HG03558 (cell line): ENCODE data around the gene FAM171A2.

Experiments
- ATAC-seq: cut with Tn5 transposase; IDR thresholded peaks from one replicate; pipeline ENCODE4 v1.9.1; 2021; ENCODE audit warnings: moderate number of reproducible peaks; ENCODE audit not compliant: unreplicated experiment; ENCODE audit errors: extremely low read depth

The FAM171A2 gene

DNA sequence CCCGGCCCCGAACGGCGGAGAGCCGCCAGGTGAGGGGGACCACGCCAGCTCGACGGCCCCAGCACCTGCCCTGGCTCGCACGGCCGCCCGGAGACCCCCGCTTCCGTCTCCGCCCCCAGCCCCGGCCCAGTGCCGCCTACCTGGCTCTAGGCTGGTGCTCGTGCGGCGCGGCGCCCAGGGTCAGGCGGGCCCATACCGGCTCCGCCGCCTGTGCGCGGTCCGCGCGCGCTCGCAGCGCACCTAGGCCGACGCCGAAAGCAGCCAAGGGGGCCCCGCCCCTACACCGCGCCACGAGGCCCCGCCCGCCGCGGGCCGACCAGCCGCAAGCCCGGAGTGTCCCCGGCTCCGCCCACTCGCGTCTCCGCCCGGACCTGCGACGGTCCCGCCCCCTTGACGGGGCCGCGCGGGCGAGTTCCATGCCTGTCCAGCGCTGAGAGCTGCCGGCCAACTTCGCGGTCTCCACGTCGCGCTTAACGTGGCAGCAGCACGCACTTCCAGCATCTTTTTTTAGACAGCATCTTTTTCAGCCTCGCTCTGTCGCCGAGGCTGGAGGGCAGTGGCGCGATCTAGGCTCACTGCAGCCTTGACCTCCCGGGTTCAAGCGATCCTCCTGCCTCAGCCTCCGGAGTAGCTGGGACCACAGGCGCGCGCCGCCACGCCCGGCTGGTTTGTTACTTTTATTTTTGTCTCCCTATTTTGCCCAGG lies 38.9 kb downstream of the FAM171A2 start, which contains the start of gene SLC25A39:
Gene SLC25A39 (minus strand): TSS at position 253 of the 705 bp plus-strand sequence. CDS start 1,261 bp downstream, outside the sequence.
- peak; percentile 53 for ATAC-seq

DNA sequence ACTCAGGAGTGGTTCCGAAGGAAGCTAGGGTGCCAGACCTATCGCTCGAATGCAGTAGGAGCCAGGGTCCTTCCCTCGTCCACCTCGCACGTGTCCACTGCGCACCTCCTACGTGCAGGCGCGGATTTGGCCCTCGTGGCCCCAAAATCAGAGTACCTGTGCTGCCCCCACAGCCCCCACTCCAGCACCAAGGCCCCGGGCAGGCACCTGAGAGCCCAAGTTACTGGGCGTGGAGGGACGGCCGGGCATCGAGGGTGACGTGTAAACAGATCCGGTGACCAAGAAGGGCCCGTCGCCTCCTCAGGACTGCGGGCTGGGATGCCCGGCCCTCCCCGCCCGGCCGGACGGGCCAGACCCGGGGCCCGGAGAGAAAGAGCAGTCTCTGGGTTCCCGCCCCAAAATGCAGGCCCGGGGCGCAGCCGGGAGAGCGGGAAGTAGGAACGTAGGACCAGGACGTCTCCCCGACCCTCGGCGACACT lies 39.5 kb downstream of the FAM171A2 start:
- no peak for ATAC-seq

DNA sequence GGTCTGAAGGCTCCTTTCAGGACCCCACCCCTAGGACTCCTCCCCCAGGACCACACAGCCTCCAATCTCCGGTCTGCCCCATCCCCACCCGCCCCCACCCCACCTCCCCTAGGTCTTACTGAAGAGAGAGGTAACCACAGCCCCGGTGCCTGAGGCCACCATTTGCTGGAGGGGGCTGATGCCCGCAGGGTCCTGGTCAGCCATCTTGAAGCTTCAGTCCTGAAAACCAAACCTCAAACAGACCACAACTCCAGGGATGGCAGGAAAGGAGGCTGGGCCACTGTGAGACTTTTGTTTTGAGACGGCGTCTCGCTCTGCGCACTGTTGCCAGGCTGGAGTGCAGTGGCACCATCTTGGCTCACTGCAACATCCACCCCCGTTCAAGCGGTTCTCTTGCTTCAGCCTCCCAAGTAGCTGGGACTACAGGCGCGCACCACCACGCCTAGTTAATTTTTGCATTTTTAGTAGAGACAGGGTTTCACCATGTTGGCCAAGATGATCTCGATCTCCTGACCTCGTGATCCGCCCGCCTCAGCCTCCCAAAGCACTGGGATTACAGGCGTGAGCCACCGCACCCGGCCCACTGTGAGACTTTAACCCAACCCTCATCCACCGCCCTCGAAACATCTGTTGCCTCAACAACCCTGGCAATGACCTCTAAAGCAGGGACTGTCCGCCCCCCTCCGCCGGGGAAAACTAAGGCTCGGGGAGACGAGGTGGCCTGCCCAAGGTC lies 40.1 kb downstream of the FAM171A2 start:
- no peak for ATAC-seq

DNA sequence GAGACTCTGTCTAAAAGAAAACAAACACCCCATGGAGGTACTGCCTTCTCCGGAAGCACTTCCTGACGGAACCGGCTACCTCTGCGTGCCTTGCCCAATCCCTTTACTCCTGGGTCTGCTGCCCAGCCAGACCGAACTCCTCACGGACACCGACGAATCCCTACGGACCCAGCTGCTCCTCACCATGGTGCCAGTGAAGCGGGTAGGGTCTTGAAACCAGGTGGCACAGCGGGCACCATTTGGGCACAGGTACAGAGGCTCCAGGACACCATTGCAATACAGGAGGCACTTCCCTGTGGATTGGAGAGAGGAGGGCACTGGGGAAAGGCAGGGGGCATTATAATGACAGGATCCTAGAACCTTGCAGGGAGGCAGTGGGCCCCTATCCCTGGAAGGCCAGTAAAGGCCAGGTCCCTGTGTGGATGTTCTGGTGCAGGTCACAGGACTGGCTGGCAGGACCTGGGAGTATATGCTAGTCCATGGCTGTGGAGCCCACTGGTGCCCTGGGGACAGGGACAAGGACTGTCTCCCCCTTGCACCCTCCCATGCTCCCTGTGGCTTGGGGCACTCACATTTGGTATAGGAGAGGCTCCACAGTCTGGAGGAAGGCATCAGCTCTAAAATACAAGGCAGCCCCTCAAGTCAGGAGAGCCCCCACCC lies 41.3 kb downstream of the FAM171A2 start:
- ATAC-seq: no peak

DNA sequence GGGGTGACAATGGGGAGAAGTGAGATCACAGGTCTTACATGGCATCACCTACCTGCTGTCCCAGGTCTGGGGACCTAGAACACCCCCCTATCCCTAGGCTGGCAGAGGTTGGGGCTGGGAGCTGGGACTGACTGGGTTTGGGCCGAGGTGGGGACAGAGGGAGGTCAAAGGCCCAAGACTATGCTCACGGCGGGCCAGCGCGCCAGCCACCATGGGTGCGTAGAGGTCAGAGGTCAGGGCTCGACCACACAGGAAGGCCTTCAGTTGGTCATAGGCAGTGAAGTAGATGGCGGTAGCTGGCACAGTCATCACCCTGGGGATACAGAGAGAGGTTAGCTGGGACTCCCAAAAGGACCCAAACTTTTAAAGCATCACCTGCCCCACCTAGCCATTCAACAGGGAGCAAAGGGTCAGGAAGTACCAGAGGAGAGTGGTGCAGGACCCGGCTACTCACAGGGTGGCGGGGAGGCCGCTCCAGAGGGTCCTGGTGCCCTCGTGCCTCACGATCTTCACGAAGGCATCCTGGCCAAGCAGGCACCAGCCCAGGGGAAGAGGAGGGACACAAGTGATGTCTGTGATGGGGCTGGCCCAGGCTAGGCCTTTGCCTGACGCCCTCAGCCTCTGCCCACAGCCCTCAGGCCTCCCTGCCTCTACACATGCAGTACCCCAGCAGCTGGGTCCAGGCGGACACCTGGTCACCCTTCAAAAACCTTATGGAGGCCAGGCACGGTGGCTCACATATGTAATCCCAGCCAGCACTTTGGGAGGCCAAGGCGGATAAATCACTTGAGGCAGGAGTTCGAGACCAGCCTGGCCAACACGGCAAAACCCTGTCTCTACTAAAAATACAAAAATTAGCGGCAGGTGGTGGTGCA lies 42.2 kb downstream of the FAM171A2 start:
- ATAC-seq: no peak

DNA sequence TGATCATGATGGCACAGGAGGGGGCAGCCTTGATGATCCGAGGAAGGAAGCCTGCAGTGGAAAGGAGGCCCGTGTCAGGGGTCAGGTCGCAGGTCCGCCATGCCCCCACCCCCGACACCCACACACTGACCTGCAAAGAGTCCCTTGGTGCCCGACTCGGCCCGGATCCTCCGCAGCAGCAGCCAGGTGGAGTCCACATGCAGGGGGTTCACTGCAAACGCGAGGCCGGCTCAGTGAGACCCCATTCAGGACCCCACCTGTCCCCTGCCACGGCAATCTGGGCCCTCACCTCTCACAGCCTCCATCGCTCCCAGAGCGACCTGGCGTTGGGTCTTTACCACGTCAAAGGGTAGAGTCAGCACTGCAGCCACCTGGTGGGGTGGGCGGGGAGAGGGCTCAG lies 43.6 kb downstream of the FAM171A2 start:
- no peak for ATAC-seq

DNA sequence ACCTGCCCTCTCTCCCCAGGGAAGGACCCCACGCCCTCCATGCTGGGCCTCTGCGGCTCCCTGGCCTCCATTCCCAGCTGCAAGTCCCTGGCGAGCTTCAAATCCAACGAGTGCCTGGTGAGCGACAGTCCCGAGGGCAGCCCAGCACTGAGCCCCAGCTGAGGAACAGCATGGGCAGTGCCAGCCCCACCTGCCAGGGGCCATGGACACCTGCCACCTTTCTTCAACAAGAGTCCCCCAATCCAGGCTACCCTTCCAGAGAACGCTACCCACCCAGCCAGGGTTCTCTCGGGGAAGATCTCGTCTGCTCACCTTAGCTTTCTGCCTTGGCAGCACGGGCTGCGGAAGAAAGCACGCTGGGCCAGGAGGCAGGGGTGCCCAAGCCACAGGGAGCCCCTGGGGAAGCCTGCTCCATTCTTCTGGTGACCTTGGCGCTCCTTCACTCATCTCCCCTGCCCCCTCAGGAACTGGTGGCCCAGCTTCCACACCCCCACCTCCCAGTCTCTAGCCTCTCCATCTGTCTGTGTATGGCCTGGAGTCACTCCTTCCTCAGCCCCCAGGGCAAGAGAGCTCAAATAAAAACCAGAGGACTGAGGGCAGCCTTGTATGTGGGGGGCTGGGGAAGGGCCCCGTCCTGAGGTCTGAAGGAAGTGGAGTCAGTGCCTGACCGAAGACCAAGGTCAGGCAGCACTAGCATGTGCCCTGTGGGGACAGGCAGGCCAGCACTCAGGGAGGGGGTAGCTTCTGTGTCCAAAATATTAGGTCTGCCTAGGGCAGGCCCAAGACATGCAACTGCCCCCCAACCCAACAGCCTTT lies 45.4 kb downstream of the FAM171A2 start:
- no peak for ATAC-seq

DNA sequence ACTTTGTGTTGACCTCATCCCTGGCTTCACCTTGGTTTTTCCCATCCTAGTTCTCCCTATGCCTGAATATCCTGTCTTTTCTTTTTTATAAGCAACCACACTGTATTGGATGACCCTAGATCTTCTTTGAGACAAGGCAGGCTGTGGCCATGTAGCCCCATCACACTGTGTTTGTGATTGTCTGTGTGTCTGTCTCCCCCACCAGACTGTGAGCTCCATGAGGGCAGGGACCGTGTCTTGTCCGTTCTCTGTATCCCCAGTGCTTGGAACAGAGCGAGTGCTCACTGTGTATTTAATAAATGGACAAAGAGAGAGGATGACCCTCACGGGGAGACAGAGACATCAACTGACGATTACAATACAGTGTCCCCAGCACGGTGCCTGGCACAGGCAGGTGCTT lies 46.1 kb downstream of the FAM171A2 start:
- no peak for ATAC-seq

DNA sequence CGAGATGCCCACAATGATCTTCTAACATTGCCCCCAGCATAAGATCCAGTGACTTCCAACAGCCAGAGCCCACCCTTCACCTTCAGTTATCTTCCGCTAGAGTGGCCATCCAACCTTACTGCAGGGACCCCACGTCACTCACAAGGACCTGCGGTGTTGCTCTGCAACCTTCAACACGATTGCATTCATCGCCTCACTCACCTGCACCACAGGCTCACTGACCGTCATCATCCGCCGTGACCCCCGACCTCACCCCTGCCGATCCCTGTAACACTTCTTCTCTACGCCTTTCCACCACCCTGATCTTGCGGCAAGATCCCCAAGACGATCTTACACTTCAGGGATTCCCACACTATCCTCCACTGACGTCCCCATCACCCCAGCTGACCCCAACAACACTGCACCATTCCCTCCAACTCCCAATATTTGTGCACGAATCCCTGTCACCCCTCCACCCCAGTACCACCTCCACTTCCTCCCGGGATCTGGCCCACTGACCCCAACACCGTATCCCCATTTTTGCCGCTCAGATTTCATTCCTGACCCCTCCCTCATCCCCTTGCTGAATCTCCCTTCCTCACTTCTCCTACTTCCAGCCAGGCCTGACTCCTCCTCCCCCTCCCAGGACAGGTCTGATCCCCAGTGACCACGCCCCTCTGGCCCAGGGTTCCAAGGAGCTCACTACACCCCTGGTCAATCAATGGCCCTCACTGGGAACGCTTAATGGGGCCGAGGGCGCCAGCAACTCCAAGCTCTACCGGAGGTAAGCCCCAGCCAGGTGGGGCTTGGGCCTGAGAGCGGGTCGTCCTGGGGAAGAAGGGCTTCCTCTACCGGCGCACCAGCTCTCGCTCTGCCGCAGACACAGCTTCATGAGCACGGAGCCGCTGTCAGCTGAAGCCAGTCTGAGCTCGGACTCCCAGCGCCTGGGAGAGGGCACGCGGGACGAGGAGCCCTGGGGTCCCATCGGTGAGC lies 47.6 kb downstream of the FAM171A2 start:
- no peak for ATAC-seq

DNA sequence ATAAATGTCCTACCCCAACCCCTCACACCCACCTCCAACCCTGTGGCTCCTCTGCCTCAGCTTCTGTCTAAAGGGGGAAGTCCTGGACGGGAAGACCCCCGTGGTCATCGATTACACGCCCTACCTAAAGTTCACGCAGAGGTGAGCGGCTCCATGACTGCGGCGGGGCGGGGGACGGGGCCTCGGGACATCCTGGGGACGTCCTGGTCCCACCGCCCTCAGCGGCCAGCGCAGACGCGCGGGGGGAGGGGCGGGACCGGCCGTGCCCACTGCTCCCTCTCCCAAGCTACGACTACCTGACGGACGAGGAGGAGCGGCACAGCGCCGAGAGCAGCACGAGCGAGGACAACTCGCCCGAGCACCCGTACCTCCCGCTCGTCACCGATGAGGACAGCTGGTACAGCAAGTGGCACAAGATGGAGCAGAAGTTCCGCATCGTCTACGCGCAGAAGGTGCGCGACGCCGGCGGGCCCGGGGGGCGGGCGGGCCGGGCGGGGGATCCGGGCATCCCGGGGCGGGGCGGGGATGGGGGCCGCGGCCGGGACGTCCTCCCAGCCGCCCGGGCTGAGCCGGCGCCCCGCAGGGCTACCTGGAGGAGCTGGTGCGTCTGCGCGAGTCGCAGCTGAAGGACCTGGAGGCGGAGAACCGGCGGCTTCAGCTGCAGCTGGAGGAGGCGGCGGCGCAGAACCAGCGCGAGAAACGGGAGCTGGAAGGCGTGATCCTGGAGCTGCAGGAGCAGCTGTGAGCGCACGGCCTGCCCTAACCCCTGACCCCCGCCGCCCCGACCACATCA lies 48.6 kb downstream of the FAM171A2 start:
- no peak for ATAC-seq

DNA sequence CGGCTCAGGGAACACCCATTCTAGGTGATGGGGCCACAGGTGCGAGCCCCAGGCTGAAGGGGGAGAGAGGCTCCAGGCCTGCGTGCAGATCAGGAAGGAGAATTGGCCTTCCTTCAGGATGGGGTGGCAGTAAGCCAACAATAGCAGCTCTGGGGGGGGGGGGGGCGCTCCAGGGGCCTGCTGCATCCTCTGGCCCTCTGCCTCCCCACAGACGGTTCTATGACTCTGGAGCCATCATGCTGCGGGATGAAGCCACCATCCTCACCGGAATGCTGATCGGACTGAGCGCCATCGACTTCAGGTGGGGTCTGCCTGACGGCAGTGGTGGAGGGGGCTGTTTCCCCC lies 49.2 kb downstream of the FAM171A2 start:
- no peak for ATAC-seq

DNA sequence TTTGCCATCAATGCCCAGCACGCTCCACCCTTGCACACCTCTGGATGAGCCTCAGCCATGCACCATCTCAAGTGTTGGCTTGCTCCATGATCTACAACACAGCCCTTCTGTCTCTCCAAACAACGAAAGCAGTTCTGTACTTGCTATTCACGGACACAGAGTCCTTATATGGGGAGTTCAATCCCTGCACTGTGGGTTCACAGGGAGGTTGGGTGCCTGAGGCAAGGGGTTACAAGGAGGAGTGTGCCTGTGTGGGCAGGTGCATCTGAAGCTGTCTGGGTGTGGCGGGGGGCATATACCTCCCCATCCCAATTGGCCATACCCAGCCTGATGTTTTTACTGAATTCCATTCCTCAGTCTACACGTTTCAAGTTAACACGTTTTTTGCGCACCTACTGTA lies 49.6 kb downstream of the FAM171A2 start:
- ATAC-seq: no peak

DNA sequence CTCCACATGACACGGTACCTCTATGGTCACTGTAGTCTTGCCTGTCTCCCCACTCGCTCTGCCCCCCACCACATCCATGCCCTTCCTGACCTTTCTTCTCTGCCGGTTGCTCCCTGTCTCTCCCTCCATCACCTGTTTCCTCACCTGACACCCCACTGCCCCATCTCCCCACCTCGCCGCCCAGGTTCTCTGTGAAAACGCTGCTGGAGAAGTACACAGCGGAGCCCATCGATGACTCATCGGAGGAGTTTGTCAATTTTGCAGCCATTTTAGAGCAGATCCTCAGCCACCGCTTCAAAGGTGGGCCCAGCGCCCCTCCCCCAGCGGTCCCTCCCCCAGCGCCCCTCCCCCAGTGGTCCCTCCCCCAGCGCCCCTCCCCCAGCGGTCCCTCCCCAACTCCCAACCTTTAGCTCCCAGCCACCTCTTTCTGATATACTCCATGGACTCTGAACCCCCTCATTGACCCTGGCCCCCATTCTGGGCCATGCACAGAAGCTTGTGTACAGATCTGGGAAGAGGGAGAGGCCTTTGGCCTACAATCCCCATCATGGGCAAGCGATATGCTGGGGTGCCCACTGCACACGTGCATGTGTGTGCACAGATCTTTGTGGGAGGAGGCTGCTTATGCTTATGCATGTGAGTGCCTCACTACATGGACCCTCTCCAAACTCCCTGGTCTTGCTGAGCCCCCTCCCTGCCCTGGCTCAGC lies 51.1 kb downstream of the FAM171A2 start:
- ATAC-seq: no peak

DNA sequence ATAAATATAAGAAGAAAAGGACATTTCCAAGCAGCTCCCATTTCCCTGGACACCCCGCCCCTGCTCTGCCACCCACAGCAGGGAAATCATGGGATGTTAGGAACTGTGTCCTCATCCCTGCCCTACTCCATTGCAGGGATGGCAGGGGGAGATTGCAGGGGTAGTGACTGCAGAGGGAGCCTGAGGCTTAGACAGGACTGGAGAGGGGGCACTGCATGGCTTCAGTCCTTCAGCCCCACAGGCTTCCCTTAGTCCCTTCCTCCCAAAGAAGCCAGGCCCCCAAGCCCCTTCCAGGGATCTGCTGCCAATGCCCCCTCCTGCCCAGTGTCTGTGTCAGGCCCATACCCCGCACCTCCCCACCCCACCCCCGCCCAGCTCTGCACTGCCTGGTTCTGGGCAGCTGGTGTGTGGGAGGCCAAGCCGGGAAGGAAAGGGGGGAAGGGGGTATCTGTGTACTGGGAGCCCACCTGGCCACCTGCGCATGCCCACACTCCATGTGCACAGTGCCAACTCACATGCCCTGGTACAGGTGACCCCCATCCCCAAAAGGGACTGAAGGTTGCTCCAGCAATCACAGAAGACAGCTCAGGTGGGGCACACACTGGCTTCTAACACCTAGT lies 52.0 kb downstream of the FAM171A2 start:
- ATAC-seq: no peak

DNA sequence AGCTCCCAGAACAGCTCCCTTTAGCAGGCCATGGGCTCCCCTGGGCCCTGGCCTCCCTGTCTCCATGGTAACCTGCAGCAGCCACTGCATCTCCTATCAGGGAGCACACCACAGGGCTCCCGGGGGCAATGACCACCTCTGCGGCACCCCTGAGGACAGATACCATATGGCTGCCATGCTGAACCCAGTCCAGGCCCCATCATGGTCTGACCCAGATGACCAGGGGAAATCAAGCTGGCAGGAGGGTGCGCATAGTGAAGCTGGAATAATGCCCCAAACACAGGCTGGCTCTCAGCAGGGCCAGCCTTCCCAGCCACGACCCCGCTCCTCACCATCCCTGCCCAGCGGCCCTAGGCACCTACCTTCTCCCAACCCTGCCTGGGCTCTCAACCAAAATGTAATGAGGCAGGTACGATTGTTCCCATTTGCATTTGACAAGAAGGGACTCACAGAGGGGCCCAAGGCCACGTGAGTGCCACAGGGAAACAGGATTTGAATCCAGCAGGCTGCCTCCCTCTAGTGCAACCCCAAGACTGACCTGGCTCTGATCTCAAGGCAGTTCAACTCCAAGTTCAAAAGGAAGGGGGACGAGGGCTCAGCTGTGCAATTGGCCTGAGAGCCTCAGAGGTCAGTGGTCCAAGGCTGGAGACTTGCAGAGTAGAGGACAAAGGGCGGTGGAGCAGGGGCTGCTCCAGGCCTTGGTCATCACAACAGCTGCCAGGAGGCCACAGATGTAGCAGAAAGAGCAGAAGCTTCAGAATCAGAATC lies 52.9 kb downstream of the FAM171A2 start:
- no peak for ATAC-seq

DNA sequence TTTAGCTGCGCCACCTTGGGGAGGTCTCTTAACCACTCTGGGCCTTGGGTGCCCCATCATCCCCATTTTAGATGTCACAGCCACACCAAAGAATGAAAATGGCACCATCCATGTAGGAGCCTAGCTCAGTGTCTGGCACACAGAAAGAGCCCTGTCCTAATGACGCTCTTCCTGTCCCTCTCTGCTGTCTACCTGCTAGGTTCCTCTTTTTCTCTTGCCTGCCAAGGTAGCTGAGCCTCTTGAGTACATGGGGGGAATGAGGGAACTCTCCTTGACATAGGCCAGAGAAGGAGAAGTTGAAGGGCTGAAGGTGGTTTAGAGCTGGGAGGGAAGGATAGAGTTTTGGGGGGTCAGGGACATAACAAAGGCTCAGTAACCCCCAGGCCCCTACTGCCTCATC lies 53.5 kb downstream of the FAM171A2 start:
- ATAC-seq: no peak
